Measurements from ENCODE around the gene ZBTB2. TPM values are rescaled to one million over a fixed set of nuclear protein-coding genes. Genes with fewer than 3 reads are reported as not detected.

Gene ZBTB2
- total and polyA plus RNA-seq, 2 experiments from 2014 or later: 10.6 to 17.3 TPM

GRCh38 chr6:151417477-151417876 is 26.1 kb upstream of the ZBTB2 start:
- H3K9me2 ChIP-seq (replicated peaks; ENCODE audit: insufficient read depth): no peaks in the 10 kb centered on the region
- no peaks in the 10 kb centered on the region for H3K4me1 ChIP-seq (ENCODE audit: insufficient read depth)
- no peaks in the 10 kb centered on the region for H3K27me3 ChIP-seq
- DNase-seq (ENCODE audit: low spot score): no peak
- H4K20me1 ChIP-seq (ENCODE audit: insufficient read depth, poor library complexity, severe bottlenecking): no peaks in the 10 kb centered on the region
- 94% methylated on average over 1 of the region's 1 CpG for WGBS (ENCODE audit: low lambda C conversion rate, missing lambda C conversion rate)
- TF ChIP-seq EZH2phosphoT487 (IDR thresholded peaks at IDR 0.05; ENCODE audit: low read depth, severe bottlenecking, unreplicated experiment) (no peak), EZH2 (IDR thresholded peaks at IDR 0.05; ENCODE audit: borderline replicate concordance) (no peak), CTCF (IDR thresholded peaks at IDR 0.05; ENCODE audit: poor library complexity) (no peak)
- H3K27ac ChIP-seq: no peak overlapping the region
- no peaks in the 10 kb centered on the region for H3K36me3 ChIP-seq (replicated peaks; ENCODE audit: insufficient read depth, low read depth)
- no peak overlapping the region for H2AFZ ChIP-seq
- H3K4me3 ChIP-seq: no peak overlapping the region
- H3K4me2 ChIP-seq: no peak overlapping the region
- no peaks in the 10 kb centered on the region for H3K9me3 ChIP-seq (ENCODE audit: low read depth)
- no peaks in the 10 kb centered on the region for H3K79me2 ChIP-seq

- 95% methylated on average over 3 of the region's 3 CpGs for WGBS (ENCODE audit: low lambda C conversion rate, missing lambda C conversion rate)
- H3K4me3 ChIP-seq: no peak overlapping the region
- no peak for DNase-seq (ENCODE audit: low spot score)
- H3K36me3 ChIP-seq (replicated peaks; ENCODE audit: insufficient read depth, low read depth): no peaks in the 10 kb centered on the region
- TF ChIP-seq EZH2 (IDR thresholded peaks at IDR 0.05; ENCODE audit: borderline replicate concordance) (no peak), EZH2phosphoT487 (IDR thresholded peaks at IDR 0.05; ENCODE audit: low read depth, severe bottlenecking, unreplicated experiment) (no peak), CTCF (IDR thresholded peaks at IDR 0.05; ENCODE audit: poor library complexity) (no peak)
- no peak overlapping the region for H3K4me2 ChIP-seq
- no peaks in the 10 kb centered on the region for H3K79me2 ChIP-seq
- H4K20me1 ChIP-seq (ENCODE audit: insufficient read depth, poor library complexity, severe bottlenecking): no peaks in the 10 kb centered on the region
- no peak overlapping the region for H3K27ac ChIP-seq
- no peaks in the 10 kb centered on the region for H3K4me1 ChIP-seq (ENCODE audit: insufficient read depth)
- H3K27me3 ChIP-seq: no peaks in the 10 kb centered on the region
- no peaks in the 10 kb centered on the region for H3K9me3 ChIP-seq (ENCODE audit: low read depth)
- H2AFZ ChIP-seq: no peak overlapping the region
- no peaks in the 10 kb centered on the region for H3K9me2 ChIP-seq (replicated peaks; ENCODE audit: insufficient read depth)
Measured at GRCh38 chr6:151414641-151415260, 23.4 kb upstream of the ZBTB2 start.

GRCh38 chr6:151413372-151414145 is 22.2 kb upstream of the ZBTB2 start:
- no peaks in the 10 kb centered on the region for H3K36me3 ChIP-seq (replicated peaks; ENCODE audit: insufficient read depth, low read depth)
- H3K9me2 ChIP-seq (replicated peaks; ENCODE audit: insufficient read depth): no peaks in the 10 kb centered on the region
- 99% methylated on average over 8 of the region's 8 CpGs for WGBS (ENCODE audit: low lambda C conversion rate, missing lambda C conversion rate)

More at GRCh38 chr6:151413372-151414145, 22.2 kb upstream of the ZBTB2 start:
- H4K20me1 ChIP-seq (ENCODE audit: insufficient read depth, poor library complexity, severe bottlenecking): no peaks in the 10 kb centered on the region
- TF ChIP-seq CTCF (IDR thresholded peaks at IDR 0.05; ENCODE audit: poor library complexity) (no peak), EZH2 (IDR thresholded peaks at IDR 0.05; ENCODE audit: borderline replicate concordance) (no peak), EZH2phosphoT487 (IDR thresholded peaks at IDR 0.05; ENCODE audit: low read depth, severe bottlenecking, unreplicated experiment) (no peak)
- H3K27ac ChIP-seq: no peak overlapping the region
- no peak overlapping the region for H2AFZ ChIP-seq
- H3K27me3 ChIP-seq: no peaks in the 10 kb centered on the region
- no peaks in the 10 kb centered on the region for H3K79me2 ChIP-seq
- H3K4me2 ChIP-seq: no peak overlapping the region
- H3K9me3 ChIP-seq (ENCODE audit: low read depth): no peaks in the 10 kb centered on the region
- no peak for DNase-seq (ENCODE audit: low spot score)
- H3K4me3 ChIP-seq: no peak overlapping the region
- H3K4me1 ChIP-seq (ENCODE audit: insufficient read depth): no peaks in the 10 kb centered on the region

Measured in hepatocyte (in vitro differentiated cells).